Rectal smooth muscle tissue (tissue), 1 donor: ENCODE results near the gene CSH2.
"Not testable (repeated sequence)": the region's sequence is repeated elsewhere in the genome, so short reads cannot be mapped to it uniquely, and the experiment has no call there.

Experiments used
- H3K27ac ChIP-seq: one replicate; pipeline ENCODE4 v1.7.0; 2013; ENCODE audit warnings: low read depth, low read length, inconsistent platforms
- H3K27me3 ChIP-seq: one replicate; pipeline ENCODE4 v1.7.0; 2013; ENCODE audit warnings: low read length; ENCODE audit not compliant: control insufficient read depth, insufficient read depth
- H3K36me3 ChIP-seq: one replicate; pipeline ENCODE4 v1.7.0; 2013; ENCODE audit warnings: low read length; ENCODE audit not compliant: control insufficient read depth, insufficient read depth
- H3K4me1 ChIP-seq: one replicate; pipeline ENCODE4 v1.7.0; 2013; ENCODE audit warnings: low read length; ENCODE audit not compliant: control insufficient read depth, insufficient read depth
- H3K4me3 ChIP-seq: one replicate; pipeline ENCODE4 v1.7.0; 2013; ENCODE audit warnings: low read length
- H3K9ac ChIP-seq: one replicate; pipeline ENCODE4 v1.7.0; 2013; ENCODE audit warnings: low read length

CSH2 gene

DNA sequence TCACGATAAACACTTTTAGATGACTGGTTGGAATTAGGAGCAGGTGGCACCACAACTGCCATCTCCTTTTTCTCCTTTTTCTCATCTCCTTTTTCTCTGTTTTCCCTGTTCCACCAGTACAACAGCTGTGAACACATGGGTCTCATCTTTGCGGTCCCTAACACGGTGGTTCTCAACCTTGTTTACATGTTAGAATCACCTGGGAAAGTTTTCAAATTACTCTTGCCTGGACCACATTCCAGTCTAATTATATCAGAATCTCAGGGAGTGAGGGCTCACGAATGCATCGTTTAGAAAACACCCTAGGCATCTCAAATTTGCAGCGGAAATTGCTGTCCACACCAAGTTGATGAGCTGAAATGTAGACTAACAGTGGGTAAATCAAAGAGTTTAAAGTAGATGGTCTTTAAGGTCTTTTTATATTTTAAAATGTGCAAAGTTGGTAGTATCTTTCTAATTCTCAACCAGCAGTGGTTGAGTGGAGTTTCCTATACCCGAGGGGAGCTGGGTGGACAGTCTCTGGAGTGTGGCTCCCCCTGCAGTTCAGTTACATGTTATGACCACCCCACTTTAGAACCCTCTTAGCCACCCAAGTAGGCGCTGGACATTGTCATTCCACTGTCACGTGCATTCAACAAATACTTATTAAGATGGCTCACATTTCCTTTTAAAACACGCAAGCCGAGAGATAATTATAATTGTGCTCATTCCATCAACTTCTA is 19.0 kb upstream of the CSH2 start:
- H3K9ac ChIP-seq, H3K36me3 ChIP-seq: not testable (repeated sequence)

DNA sequence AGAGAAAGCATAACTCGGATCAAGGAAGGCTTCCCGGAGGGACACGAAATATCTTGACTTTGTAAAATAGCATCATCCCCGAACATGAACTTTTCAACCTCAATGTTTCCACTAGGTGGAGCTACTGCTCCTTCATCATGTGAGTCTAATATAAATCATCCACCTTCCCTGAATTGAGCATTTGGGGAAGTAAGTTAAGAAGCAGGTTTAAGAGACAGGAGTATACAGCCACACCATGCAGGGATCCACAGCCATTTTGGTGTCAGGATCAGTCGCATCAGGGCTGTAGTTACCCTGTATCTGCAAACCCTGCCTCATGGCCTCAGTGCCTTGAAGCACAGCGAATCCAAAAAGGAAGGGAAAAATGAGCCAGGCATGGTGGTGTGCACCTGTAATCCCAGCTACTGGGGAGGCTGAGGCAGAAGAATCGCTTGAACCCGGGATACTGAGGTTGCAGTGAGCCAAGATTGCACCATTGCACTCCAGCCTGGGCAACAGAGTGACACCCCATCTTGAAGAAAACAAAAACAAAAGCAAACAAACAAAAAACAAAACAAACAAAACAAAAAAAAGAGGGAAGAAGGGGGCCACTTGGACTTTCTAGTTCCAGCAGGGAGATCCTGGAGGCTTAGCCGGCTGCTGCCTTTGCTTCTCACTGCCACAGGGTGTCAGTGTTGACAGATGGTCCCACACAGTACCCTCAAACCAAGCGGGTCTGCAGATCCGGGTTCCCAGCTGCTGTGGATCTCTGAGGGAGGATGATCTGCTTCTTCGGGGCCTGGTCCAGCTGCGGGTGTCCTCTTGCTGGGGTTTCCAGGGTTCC is 15.8 kb upstream of the CSH2 start:
- not testable (repeated sequence) for H3K36me3 ChIP-seq, H3K9ac ChIP-seq, H3K4me3 ChIP-seq, H3K27me3 ChIP-seq, H3K4me1 ChIP-seq, H3K27ac ChIP-seq

More for the DNA sequence above, 19.0 kb upstream of the CSH2 start:
- H3K27me3 ChIP-seq, H3K4me1 ChIP-seq, H3K4me3 ChIP-seq, H3K27ac ChIP-seq: not testable (repeated sequence)

DNA sequence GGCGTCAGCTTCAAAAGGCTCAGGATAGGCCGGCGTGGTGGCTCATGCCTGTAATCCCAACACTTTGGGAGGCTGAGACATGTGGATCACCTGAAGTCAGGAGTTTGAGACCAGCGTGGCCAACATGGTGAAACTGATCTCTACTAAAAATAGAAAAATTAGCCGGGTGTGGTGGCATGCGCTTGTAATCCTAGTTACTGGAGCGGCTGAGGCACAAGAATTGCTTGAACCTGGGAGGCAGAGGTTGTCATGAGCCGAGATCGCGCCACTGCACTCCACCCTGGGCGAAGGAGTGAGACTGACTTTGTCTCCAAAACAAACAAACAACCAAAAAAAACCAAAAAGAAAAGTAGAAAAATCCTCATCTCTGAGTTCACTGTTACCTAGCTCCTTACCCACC is 11.6 kb upstream of the CSH2 start:
- H3K36me3 ChIP-seq, H3K4me1 ChIP-seq, H3K27ac ChIP-seq, H3K27me3 ChIP-seq, H3K4me3 ChIP-seq, H3K9ac ChIP-seq: not testable (repeated sequence)

DNA sequence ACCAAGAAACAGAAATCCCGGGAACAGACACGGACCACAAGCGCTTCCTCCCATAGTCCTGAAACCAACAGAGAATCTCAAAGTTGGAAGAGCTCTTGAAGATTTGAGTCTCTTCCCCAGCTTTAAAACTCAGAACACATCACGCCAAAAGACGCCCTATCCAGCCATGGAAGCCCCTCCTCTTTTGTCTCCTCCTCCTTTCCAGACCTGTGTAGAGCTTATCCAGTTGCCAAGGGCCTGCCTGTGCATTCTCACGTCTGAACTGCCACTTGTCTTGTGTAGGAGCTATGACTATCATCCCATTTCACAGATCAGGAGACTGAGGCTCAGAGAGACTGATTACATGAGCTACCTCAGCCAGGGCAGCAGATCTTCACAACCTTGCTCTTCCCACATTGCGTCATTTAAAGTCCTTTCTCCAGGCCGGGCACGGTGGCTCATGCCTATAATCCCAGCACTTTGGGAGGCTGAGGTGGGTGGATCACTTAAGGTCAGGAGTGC is 9.2 kb upstream of the CSH2 start:
- not testable (repeated sequence) for H3K36me3 ChIP-seq, H3K27me3 ChIP-seq, H3K27ac ChIP-seq, H3K4me3 ChIP-seq, H3K9ac ChIP-seq, H3K4me1 ChIP-seq

DNA sequence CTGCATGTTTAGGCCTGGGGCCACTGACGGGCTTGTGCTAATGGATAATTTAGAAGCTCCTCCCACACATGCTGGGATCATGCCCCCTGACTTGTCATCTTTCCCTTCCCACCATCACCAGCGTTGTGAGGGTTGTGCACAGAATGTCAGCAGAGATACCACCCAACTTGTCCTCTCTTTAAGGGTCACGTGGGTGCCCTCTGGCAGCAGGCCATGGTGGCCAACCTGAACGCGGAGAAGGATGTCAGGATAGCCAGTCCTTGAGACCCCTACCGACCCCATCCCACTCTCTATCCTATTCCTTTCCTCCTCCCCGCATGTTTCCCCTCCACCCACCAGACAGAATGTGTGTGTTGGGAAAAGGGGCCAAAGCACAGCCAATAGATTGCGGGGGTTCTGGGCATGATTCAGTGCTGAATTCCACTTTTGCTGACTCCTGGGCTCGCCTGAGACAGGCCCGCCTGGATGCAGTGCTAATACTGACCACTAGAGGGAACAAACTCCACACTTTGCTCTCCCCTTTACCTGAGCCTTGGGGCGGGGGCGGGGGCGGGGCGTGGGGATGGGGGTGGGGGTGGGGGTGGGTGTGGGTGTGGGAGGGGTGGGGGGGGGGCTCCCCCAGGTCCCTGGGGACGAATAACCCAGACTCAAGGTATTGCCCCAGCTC is 8.6 kb upstream of the CSH2 start, which contains the start of gene GH2:
Gene GH2 (minus strand): TSS at position 10 of the 667 bp plus-strand sequence. CDS start 143 bp downstream, outside the sequence.
- H3K36me3 ChIP-seq: no peaks in the 10 kb centered on the region
- no peak within 1 kb of the TSS for H3K9ac ChIP-seq
- H3K27me3 ChIP-seq: no peaks in the 10 kb centered on the region
- no peak within 1 kb of the TSS for H3K27ac ChIP-seq
- H3K4me1 ChIP-seq: no peaks in the 10 kb centered on the region
- H3K4me3 ChIP-seq: no peak within 1 kb of the TSS

DNA sequence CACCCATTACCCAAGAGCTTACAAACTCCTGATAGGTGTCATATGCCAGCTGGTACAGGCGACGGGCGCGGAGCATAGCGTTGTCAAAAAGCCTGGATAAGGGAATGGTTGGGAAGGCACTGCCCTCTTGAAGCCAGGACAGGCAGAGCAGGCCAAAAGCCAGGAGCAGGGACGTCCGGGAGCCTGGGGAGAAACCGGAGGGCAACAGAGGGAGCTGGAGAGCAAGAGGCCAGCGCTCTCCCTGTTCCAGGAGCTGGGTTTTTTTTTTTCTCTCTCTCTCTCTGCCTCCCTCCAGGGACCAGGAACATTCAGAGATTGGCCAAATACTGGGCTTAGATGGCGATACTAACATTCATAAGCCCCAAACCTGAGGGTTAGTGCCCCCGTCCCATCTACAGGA is 7.9 kb upstream of the CSH2 start:
- H3K27ac ChIP-seq, H3K9ac ChIP-seq, H3K36me3 ChIP-seq, H3K4me3 ChIP-seq, H3K27me3 ChIP-seq, H3K4me1 ChIP-seq: not testable (repeated sequence)

DNA sequence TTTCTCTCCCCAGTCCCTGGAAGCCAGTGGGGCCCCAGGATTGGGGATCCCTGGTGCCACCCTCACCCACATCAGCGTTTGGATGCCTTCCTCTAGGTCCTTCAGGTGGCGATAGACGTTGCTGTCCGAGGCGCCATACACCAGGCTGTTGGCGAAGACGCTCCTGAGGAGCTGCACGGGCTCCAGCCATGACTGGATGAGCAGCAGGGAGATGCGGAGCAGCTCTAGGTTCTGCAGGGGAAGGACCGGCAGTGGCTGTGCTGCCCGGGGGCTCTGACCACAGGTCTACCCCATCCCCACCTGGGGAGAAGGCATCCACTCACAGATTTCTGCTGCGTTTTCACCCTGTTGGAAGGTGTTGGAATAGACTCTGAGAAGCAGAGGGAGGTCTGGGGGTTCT is 7.2 kb upstream of the CSH2 start:
- Histone ChIP-seq H3K4me3 (no peak overlapping the region), H3K4me1 (no peaks in the 10 kb centered on the region), H3K27me3 (no peaks in the 10 kb centered on the region), H3K9ac (no peak overlapping the region), H3K27ac (no peak overlapping the region), H3K36me3 (no peaks in the 10 kb centered on the region)

DNA sequence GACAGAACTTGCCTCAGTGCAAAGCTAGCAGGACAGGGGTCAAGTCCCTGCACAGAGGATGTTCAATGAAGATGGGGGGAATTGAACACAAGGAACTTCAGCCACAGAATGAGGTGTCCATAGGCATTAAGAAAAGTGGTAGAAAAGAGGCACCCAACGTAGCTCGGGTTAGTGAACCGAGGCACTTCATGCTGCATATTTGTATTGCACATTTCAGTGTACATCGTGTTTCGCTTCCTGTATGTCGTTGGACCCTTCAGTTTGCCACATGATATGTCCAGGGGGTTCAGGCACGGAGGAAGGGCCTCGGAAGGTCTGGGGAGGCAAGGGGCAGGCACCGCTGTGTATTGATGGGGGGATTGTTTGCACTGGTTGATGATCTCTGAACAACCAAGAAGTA is 4.9 kb upstream of the CSH2 start:
- H3K36me3 ChIP-seq, H3K4me1 ChIP-seq, H3K9ac ChIP-seq, H3K4me3 ChIP-seq, H3K27ac ChIP-seq, H3K27me3 ChIP-seq: not testable (repeated sequence)

DNA sequence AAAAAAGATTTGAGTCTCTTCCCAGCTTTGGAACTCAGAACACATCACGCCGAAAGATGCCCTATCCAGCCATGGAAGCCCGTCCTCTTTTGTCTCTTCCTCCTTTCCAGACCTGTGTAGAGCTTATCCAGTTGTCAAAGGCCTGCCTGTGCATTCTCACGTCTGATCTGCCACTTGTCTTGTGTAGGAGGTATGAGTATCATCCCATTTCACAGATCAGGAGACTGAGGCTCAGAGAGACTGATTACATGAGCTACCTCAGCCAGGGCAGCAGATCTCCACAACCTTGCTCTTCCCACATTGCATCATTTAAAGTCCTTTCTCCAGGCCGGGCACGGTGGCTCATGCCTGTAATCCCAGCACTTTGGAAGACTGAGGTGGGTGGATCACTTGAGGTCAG is 1.2 kb upstream of the CSH2 start:
- not testable (repeated sequence) for H3K36me3 ChIP-seq, H3K4me1 ChIP-seq, H3K4me3 ChIP-seq, H3K27me3 ChIP-seq, H3K9ac ChIP-seq, H3K27ac ChIP-seq

DNA sequence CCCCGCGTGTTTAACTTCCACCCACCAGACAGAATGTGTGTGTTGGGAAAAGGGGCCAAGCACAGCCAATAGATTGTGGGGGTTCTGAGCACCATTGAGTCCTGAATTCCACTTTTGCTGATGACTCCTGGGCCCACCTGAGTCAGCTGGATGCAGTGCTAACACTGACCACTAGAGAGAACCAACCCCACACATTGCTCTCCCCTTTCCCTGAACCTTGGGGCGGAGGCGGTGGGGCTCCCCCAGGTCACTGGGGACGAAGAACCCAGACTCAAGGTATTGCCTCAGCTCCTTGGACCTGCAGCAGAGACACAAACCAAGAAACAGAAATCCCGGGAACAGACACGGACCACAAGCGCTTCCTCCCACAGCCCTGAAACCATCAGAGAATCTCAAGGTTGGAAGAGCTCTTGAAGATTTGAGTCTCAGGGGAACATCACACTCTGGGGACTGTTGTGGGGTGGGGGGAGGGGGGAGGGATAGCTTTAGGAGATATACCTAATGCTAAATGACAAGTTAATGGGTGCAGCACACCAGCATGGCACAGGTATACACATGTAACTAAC is 667 bp upstream of the CSH2 start:
- not testable (repeated sequence) for H3K27me3 ChIP-seq, H3K4me3 ChIP-seq, H3K27ac ChIP-seq, H3K9ac ChIP-seq, H3K36me3 ChIP-seq, H3K4me1 ChIP-seq

DNA sequence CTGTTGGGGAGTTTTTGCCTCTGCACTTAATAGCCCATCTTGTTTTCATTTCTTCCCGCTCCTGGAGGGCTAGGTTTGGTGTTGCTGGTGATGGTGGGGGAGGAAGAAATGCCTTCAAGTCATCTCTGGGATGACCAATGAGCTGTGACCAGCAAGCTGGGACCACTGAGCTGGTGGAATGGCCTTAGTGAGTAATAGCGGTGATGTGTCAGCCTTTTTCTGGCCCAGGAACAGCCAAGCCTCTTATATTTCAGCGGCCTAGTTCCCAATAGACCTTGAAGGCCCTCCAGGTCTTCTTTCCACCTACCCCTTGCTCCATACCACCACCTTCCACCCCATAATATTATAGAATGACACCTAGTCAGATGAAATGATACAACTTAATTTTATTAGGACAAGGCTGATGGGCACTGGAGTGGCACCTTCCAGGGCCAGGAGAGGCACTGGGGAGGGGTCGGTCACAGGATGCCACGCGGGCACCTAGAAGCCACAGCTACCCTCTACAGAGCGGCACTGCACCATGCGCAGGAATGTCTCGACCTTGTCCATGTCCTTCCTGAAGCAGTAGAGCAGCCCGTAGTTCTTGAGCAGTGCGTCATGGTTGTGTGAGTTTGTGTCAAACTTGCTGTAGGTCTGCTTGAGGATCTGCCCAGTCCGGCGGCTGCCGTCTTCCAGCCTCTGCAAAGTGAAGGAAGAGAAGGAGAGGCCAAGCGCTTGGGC is 1.7 kb downstream of the CSH2 start:
- not testable (repeated sequence) for H3K36me3 ChIP-seq, H3K4me3 ChIP-seq, H3K27me3 ChIP-seq, H3K27ac ChIP-seq, H3K4me1 ChIP-seq, H3K9ac ChIP-seq

DNA sequence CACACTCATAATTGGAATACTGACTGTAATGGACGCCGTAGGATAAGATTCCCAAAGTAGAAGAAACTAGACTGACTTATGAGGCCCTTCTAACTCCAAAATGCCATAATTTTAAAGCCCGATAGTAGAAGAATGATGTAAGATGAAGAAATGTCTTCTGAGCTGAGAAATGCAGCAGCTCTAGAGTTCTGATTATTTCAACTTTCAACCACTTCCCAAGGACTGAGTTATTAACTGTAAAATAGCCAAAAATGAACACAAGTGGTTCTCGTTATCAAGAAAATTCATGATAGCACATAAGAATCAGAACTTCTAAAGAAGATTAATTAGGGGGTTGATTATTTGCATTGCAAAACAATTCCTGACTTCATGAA is 3.2 kb downstream of the CSH2 start:
- H3K27me3 ChIP-seq, H3K9ac ChIP-seq, H3K4me3 ChIP-seq, H3K4me1 ChIP-seq, H3K36me3 ChIP-seq, H3K27ac ChIP-seq: not testable (repeated sequence)
